GM21723 (cell line): ENCODE measurements around the gene UST.
"Not testable (repeated sequence)": the region's sequence is repeated elsewhere in the genome, so short reads cannot be mapped to it uniquely, and the experiment has no call there.

Experiments
- ATAC-seq: cut with Tn5 transposase; IDR thresholded peaks from one replicate; pipeline ENCODE4 v1.9.1; 2021; ENCODE audit warnings: mild to moderate bottlenecking, moderate library complexity; ENCODE audit not compliant: unreplicated experiment

Gene UST

GRCh38 chr6:148935705-148936435 lies 189.0 kb downstream of the UST start:
- no peak for ATAC-seq

GRCh38 chr6:148943451-148943850 lies 196.6 kb downstream of the UST start:
- ATAC-seq: no peak

DNA sequence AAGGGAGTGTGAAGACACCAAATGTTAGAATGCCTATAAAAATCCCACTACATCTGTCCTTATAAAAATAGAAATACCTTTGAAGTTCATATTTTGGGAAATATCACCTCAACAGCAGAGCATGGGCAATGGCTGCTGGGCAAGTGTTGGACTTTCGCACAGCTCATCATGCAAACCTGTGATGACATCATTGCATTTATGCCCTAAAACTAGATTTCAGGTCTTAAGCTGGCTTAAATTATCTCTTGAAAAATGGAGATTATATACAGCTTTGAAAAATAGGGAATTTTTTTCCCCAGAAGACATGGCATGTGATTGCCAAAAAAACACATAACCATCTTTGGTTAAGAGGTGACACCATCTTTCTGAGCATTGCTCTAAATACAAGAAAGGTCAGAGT lies 197.8 kb downstream of the UST start:
- ATAC-seq: no peak

GRCh38 chr6:148945301-148946021 lies 198.6 kb downstream of the UST start:
- ATAC-seq: no peak

- peak; percentile 87 for ATAC-seq
Measured at GRCh38 chr6:148947621-148948444, 201.0 kb downstream of the UST start.

DNA sequence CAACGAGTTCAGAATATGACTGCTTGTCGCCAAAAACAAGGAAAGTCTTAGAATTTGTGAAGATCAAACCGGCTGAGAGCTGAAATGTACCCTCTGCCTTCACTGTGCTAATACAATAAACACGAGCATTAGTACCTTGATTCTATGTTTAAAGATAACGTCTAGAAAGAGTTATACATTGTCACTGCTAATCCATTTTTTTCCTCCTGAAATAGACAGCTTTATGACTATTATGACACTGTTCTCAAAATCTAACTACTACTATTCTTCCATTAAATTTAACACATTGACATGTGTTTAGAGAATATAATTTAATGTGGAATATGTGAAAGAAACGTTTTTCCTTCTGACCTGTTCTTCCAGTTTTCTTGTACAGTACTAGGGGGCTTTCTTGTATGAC lies 204.8 kb downstream of the UST start:
- no peak for ATAC-seq

- ATAC-seq: no peak
Measured at GRCh38 chr6:148952147-148953035, 205.6 kb downstream of the UST start.

DNA sequence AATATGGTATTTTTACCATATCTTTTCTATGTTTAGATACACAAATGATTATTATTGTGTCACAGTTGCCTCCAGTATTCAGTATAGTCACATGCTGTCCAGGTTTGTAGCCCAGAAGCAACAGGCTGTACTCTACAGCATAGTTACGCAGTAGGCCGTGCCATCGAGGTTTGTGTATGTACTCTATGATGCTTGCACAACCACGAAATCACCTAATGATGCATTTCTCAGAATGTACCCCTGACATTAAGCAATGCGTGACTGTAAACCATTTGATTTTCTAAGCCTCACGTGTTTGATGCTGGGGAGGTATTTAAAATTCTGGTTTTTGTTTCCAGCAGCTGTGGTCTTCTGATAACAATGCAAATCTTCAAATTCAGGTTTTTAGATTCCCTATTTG lies 207.6 kb downstream of the UST start:
- no peak for ATAC-seq

GRCh38 chr6:148954934-148955333 lies 208.1 kb downstream of the UST start:
- no peak for ATAC-seq

DNA sequence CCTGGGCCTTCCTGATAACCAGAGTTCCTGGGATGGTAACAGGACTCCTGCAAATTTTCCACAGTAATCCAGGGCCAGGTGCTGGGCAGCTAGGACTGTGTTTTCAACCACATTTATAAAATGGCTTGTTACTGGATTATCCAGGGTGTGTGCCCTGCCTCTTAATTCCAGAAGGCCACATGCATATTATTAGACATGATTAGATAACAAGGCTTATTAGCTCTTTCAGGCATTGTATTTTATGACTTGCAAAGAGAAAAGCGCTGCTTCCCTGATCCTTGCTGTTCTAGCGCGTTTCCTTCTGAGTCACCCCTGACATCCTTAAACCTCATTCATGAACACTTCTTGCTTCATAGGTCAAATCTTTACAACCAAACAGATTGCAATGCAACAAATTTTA lies 208.6 kb downstream of the UST start:
- no peak for ATAC-seq

- ATAC-seq: not testable (repeated sequence)
Measured at GRCh38 chr6:148956163-148956562, 209.3 kb downstream of the UST start.

DNA sequence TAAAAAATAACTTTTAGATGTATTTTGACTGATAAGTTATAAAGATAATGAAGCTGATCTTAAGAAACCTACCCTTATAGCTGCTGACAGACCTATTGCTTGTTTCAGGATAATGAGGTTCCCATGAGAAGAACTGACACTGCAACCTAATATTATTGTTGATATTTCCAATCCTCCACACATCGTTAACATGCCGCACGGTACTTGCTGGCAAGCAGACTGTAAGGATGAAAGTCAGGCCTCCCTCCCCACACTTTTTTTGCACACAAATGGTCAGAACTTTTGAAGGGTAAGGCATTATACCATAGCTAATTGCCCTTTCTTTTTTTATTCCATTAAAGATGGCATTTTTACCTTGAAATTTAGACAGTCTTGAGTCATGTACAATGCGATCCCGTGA lies 210.9 kb downstream of the UST start:
- no peak for ATAC-seq

DNA sequence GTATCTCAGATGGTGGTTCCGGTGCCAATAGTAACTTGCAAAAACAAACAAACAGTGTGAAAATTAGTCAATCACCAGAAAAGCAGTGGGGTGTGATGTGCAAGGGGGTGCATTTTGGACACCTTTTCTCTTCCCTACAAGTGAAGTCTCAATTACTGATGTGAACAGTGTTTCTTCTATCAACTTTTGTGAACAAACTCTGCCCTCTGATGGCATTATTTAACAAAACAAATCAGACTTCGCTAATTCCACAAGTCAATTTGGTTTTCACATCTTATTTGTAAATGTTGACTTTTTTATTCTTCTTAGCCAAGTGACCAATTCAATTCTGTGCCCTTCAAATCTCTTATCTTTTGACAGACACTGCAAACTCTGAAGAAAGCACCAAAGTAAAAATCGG lies 212.2 kb downstream of the UST start:
- ATAC-seq: no peak

- no peak for ATAC-seq
Measured at GRCh38 chr6:148959501-148959900, 212.7 kb downstream of the UST start.

GRCh38 chr6:148962854-148963515 lies 216.2 kb downstream of the UST start:
- ATAC-seq: no peak

DNA sequence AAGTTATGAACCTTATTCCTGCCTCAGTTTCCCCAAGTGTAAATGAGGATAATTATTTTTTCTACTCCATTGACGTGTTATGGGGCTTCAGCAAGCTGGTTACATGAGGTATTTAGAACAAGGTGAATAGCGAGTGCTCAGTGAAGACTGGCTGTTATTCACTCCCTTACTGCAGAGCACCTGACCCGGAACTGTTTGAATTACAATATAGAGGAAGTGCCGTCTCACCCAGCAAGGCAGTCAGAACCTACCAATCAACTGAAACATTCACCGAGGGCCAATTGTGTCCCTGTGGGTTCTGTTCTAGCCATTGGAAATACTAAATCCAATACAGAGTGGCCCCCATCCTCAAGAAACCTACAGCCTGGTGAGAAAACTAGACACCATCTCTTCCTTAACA lies 216.9 kb downstream of the UST start:
- ATAC-seq: no peak

DNA sequence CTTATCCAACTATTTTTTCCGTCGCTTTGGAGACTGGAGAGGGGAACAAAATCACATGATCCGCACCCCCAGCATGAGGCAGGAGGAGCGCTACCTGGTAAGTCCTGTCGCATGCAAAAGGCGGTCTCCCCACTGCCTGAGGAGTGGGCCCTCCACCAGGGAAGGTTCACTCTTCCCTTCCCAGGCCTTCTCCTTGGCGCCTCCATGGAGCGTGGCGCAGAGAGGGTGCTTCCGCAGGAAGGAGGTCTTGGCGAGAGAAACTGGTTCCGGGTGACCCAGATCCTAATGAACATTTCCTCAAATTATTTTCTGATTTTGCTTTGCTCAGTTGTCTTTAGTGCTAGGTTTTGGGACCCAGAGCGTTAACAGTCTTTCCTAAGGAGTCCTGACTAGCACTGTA lies 217.6 kb downstream of the UST start:
- ATAC-seq: no peak

- ATAC-seq: no peak
Measured at GRCh38 chr6:148965287-148965686, 218.5 kb downstream of the UST start.

GRCh38 chr6:148967011-148967520 lies 220.2 kb downstream of the UST start:
- no peak for ATAC-seq

GRCh38 chr6:148967541-148967956 lies 220.7 kb downstream of the UST start:
- ATAC-seq: no peak
